Measurements from ENCODE around the gene CAMK2B.

GRCh38 chr7:44293561-44294324 lies 31.7 kb downstream of the CAMK2B start:
- no peak for TF ChIP-seq CTCF (IDR thresholded peaks at IDR 0.05)
- TF ChIP-seq EP300 (IDR thresholded peaks at IDR 0.05): no peak
- no peak for TF ChIP-seq POLR2A (IDR thresholded peaks at IDR 0.05)
